HepG2 (cell line): ENCODE data around the gene PFAS. TPM values are rescaled to one million over a fixed set of nuclear protein-coding genes. Genes with fewer than 3 reads are reported as not detected.

Source experiments
- CBFB ChIP-seq: sonication (generic); formaldehyde crosslinking; IDR thresholded peaks from 2 replicates; pipeline ENCODE4 v1.4.0; 2020; ENCODE audit warnings: missing genetic modification reagents
- DR1 ChIP-seq: sonication (generic); formaldehyde crosslinking; IDR thresholded peaks from 2 replicates; pipeline ENCODE4 v1.8.0; 2021; ENCODE audit warnings: mild to moderate bottlenecking, missing genetic modification reagents, inconsistent platforms
- IKZF4 ChIP-seq: sonication (generic); formaldehyde crosslinking; IDR thresholded peaks from 2 replicates; pipeline ENCODE4 v1.5.1; 2020; ENCODE audit warnings: borderline replicate concordance, mild to moderate bottlenecking, low read depth, missing genetic modification reagents; ENCODE audit errors: not compliant biosample characterization
- KDM5B ChIP-seq: sonication (generic); formaldehyde crosslinking; IDR thresholded peaks from 2 replicates; pipeline ENCODE4 v1.4.0; 2020; ENCODE audit warnings: missing genetic modification reagents, mild to moderate bottlenecking, borderline replicate concordance
- KIAA2018 ChIP-seq: sonication (generic); formaldehyde crosslinking; IDR thresholded peaks from 2 replicates; pipeline ENCODE4 v1.5.0; 2020; ENCODE audit warnings: mild to moderate bottlenecking, missing genetic modification reagents, borderline replicate concordance
- MYPOP ChIP-seq: sonication (generic); formaldehyde crosslinking; IDR thresholded peaks from 2 replicates; pipeline ENCODE4 v1.8.1; 2023; ENCODE audit warnings: mild to moderate bottlenecking, moderate library complexity, missing genetic modification reagents
- NCOR1 ChIP-seq: fragments of 200-600 bp; sonication (generic); IDR thresholded peaks from 2 replicates; pipeline ENCODE4 v1.7.0; 2017; ENCODE audit warnings: antibody characterized with exemption, low read length, borderline replicate concordance
- NONO ChIP-seq, 2 experiments: fragments of 450-650 bp in 1 of 2; sonication (generic) in 1 of 2; formaldehyde crosslinking in 1 of 2; IDR thresholded peaks in 1 of 2; conservative IDR thresholded peaks in 1 of 2; 2 replicates each; pipeline versions ENCODE4 v1.6.1 to v1.8.0; 2017 to 2022; ENCODE audit warnings: mild to moderate bottlenecking in 1 of 2, missing genetic modification reagents in 1 of 2, moderate library complexity in 1 of 2
- PHB2 ChIP-seq: fragments of 450-650 bp; IDR thresholded peaks from 2 replicates; pipeline ENCODE4 v1.6.1; 2018; ENCODE audit not compliant: partially characterized antibody
- SKI ChIP-seq: fragments of 450-650 bp; IDR thresholded peaks from one replicate; pipeline ENCODE4 v1.6.1; 2018; ENCODE audit warnings: mild to moderate bottlenecking; ENCODE audit not compliant: partially characterized antibody
- TSC22D2 ChIP-seq: sonication (generic); formaldehyde crosslinking; IDR thresholded peaks from 2 replicates; pipeline ENCODE4 v1.5.1; 2020; ENCODE audit warnings: missing genetic modification reagents, mild to moderate bottlenecking, borderline replicate concordance
- ZNF12 ChIP-seq: sonication (generic); formaldehyde crosslinking; IDR thresholded peaks from 2 replicates; pipeline ENCODE4 v1.5.0; 2020; ENCODE audit warnings: missing genetic modification reagents
- ZNF136 ChIP-seq: sonication (generic); formaldehyde crosslinking; IDR thresholded peaks from 2 replicates; pipeline ENCODE4 v1.8.1; 2022; ENCODE audit warnings: low read depth, mild to moderate bottlenecking, moderate library complexity, missing genetic modification reagents
- ZNF644 ChIP-seq: IDR thresholded peaks from 2 replicates; pipeline ENCODE4 v1.6.1; 2016; ENCODE audit warnings: low read depth
- ZNF784 ChIP-seq: sonication (generic); formaldehyde crosslinking; IDR thresholded peaks from 2 replicates; pipeline ENCODE4 v1.5.1; 2020; ENCODE audit warnings: missing genetic modification reagents, mild to moderate bottlenecking, borderline replicate concordance
- ZNF788 ChIP-seq: sonication (generic); formaldehyde crosslinking; IDR thresholded peaks from 2 replicates; pipeline ENCODE4 v1.5.0; 2020; ENCODE audit warnings: mild to moderate bottlenecking, missing genetic modification reagents, borderline replicate concordance
- ZNF790 ChIP-seq: sonication (generic); formaldehyde crosslinking; IDR thresholded peaks from 2 replicates; pipeline ENCODE4 v1.8.0; 2022; ENCODE audit warnings: missing genetic modification reagents, mild to moderate bottlenecking, borderline replicate concordance
- polyA plus RNA-seq, 8 experiments: library from polyadenylated mRNA; depleted of rRNA in 3 of 8; stranded (reverse) in 7 of 8; unstranded in 1 of 8; fragments of >200 nt; fragmentation: Illumina TruSeq in 4 of 8; extraction: Trizol in 4 of 8; gene quantifications; 2 replicates each; pipeline versions ENCODE4 v1.2.1 to v1.2.3, GENCODE V29; 2011 to 2016; ENCODE audit warnings: low read depth in 4 of 8, missing spikeins in 1 of 8, mixed read lengths in 1 of 8; ENCODE audit not compliant: insufficient read depth in 1 of 8
- total RNA-seq, 5 experiments: library from RNA; depleted of rRNA; stranded (reverse); fragments of >200 nt; fragmentation: Illumina TruSeq; extraction: Trizol; gene quantifications; 2 replicates each; pipeline ENCODE4 v1.2.3, GENCODE V29; 2016; ENCODE audit warnings: low read depth in 1 of 5

Gene PFAS
- total and polyA plus RNA-seq, 2 of the 13 experiments (the other 11 are each of a cell fraction or from before 2014, with no cell fraction given), result 49.4 to 58.2 TPM

GRCh38 chr17:8220783-8221662, 28.1 kb upstream of the PFAS start (continued):
- TF ChIP-seq MYPOP (CRISPR knock-in tag), result peak; percentile 93; the same call in 1 of the 2 replicates
- TF ChIP-seq DR1 (CRISPR knock-in tag), result peak; percentile 35; the same call in 1 of the 2 replicates
- TF ChIP-seq ZNF12 (CRISPR knock-in tag), result peak; percentile 61
- 0 out of 2 replicates have a peak, but pooled peaks have one; percentile 16 for TF ChIP-seq CBFB (CRISPR knock-in tag)
- peak; percentile 80; the same call in 1 of the 2 replicates for TF ChIP-seq NCOR1
- TF ChIP-seq KDM5B (CRISPR knock-in tag), result peak; percentile 10; the same call in 1 of the 2 replicates
- no peak for TF ChIP-seq ZNF790 (CRISPR knock-in tag)
- peak; percentile 72 for TF ChIP-seq TSC22D2 (CRISPR knock-in tag)
- no peak for TF ChIP-seq KIAA2018 (CRISPR knock-in tag)
- TF ChIP-seq ZNF784 (CRISPR knock-in tag), result 0 out of 2 replicates have a peak, but pooled peaks have one; percentile 52
- TF ChIP-seq ZNF136 (CRISPR knock-in tag), result peak; percentile 51; the same call in 1 of the 2 replicates
- no peak for TF ChIP-seq PHB2
- TF ChIP-seq NONO (IDR thresholded peaks at IDR 0.05), result no peak
- TF ChIP-seq NONO (CRISPR knock-in tag; conservative IDR thresholded peaks at IDR 0.05), result peak; percentile 17; the same call in 1 of the 2 replicates
- TF ChIP-seq ZNF644 (CRISPR knock-in tag), result 0 out of 2 replicates have a peak, but pooled peaks have one; percentile 21
- TF ChIP-seq IKZF4 (CRISPR knock-in tag), result peak; percentile 53
- peak; percentile 94; the same call in 1 of the 2 replicates for TF ChIP-seq ZNF788 (CRISPR knock-in tag)
- peak; percentile 66 for TF ChIP-seq SKI
